GM19467 (cell line): ENCODE measurements around the gene ERMP1.
A peak's percentile ranks its signal among the peaks of the same experiment; 100 is the strongest.

Experiments used
- ATAC-seq: cut with Tn5 transposase; IDR thresholded peaks from one replicate; pipeline ENCODE4 v1.9.1; 2021; ENCODE audit warnings: mild to moderate bottlenecking, moderate library complexity; ENCODE audit not compliant: unreplicated experiment

ERMP1 gene

GRCh38 chr9:5857928-5858327, 25.0 kb upstream of the ERMP1 start:
- no peak for ATAC-seq

GRCh38 chr9:5854063-5854790, 21.3 kb upstream of the ERMP1 start:
- ATAC-seq, result no peak

- no peak for ATAC-seq
These were observed 20.7 kb upstream of the ERMP1 start for GRCh38 chr9:5853617-5854016.

- no peak for ATAC-seq
These were observed 20.1 kb upstream of the ERMP1 start for GRCh38 chr9:5852987-5853386.

GRCh38 chr9:5851445-5851844, 18.5 kb upstream of the ERMP1 start:
- ATAC-seq, result peak; percentile 86

- no peak for ATAC-seq
These were observed 17.8 kb upstream of the ERMP1 start for GRCh38 chr9:5850724-5851122.

GRCh38 chr9:5848372-5848882, 15.5 kb upstream of the ERMP1 start:
- no peak for ATAC-seq

- no peak for ATAC-seq
These were observed 13.6 kb upstream of the ERMP1 start for GRCh38 chr9:5846501-5846921.

- ATAC-seq, result no peak
These were observed 13.2 kb upstream of the ERMP1 start for GRCh38 chr9:5846096-5846495.

GRCh38 chr9:5845157-5845531, 12.2 kb upstream of the ERMP1 start:
- no peak for ATAC-seq

- ATAC-seq, result no peak
These were observed 11.0 kb upstream of the ERMP1 start for GRCh38 chr9:5843794-5844471.

GRCh38 chr9:5842929-5843793, 10.2 kb upstream of the ERMP1 start:
- ATAC-seq, result no peak

GRCh38 chr9:5841771-5842573, 9.1 kb upstream of the ERMP1 start:
- no peak for ATAC-seq

- no peak for ATAC-seq
These were observed 7.9 kb upstream of the ERMP1 start for GRCh38 chr9:5840788-5841187.

- ATAC-seq, result no peak
These were observed 6.6 kb upstream of the ERMP1 start for GRCh38 chr9:5839572-5839902.

GRCh38 chr9:5838884-5839571, 6.1 kb upstream of the ERMP1 start:
- ATAC-seq, result no peak

- ATAC-seq, result no peak
These were observed 2.9 kb upstream of the ERMP1 start for GRCh38 chr9:5835808-5836207.

- no peak for ATAC-seq
These were observed 1.3 kb upstream of the ERMP1 start for GRCh38 chr9:5834214-5834613.

GRCh38 chr9:5832071-5832537, 813 bp downstream of the ERMP1 start:
- no peak for ATAC-seq
